CD14-positive monocyte (primary cell): ENCODE data around the gene WLS. TPM values are rescaled to one million over a fixed set of nuclear protein-coding genes. Genes with fewer than 3 reads are reported as not detected.

Experiments
- DNase-seq, 3 donors: peaks; one replicate each; pipeline ENCODE4 v3.0.0-alpha.2; 2011 to 2022
- H2AFZ ChIP-seq: 2 replicates; pipeline ENCODE4 v1.6.0; 2012; ENCODE audit warnings: mild to moderate bottlenecking, low read depth, low read length, inconsistent platforms; ENCODE audit not compliant: insufficient read depth, poor library complexity, severe bottlenecking
- H3K27ac ChIP-seq, 2 donors: 1 replicate in 1 of 2; 2 replicates in 1 of 2; pipeline ENCODE4 v1.5.1; 2012 to 2013; ENCODE audit warnings: low read length in 2 of 2, control low read depth in 1 of 2, inconsistent platforms in 1 of 2, low read depth in 1 of 2, mild to moderate bottlenecking in 1 of 2
- H3K27me3 ChIP-seq, 2 donors: one replicate each; pipeline versions ENCODE4 v1.6.0 to v1.6.1; 2011 to 2013; ENCODE audit warnings: low read length in 2 of 2; ENCODE audit not compliant: control insufficient read depth in 2 of 2, insufficient read depth in 2 of 2
- H3K36me3 ChIP-seq, 2 donors: replicated peaks in 1 of 2; 1 replicate in 1 of 2; 2 replicates in 1 of 2; pipeline versions ENCODE4 v1.5.1 to v1.6.1; 2012 to 2013; ENCODE audit warnings: low read length in 2 of 2, control low read depth in 1 of 2, inconsistent platforms in 1 of 2, mild to moderate bottlenecking in 1 of 2; ENCODE audit not compliant: insufficient read depth in 2 of 2, control insufficient read depth in 1 of 2
- H3K4me1 ChIP-seq, 2 donors: 1 replicate in 1 of 2; 2 replicates in 1 of 2; pipeline versions ENCODE4 v1.5.1 to v1.6.1; 2012 to 2013; ENCODE audit warnings: low read length in 2 of 2, control low read depth in 1 of 2, inconsistent platforms in 1 of 2, mild to moderate bottlenecking in 1 of 2, moderate library complexity in 1 of 2; ENCODE audit not compliant: insufficient read depth in 2 of 2, control insufficient read depth in 1 of 2
- H3K4me2 ChIP-seq: replicated peaks from 2 replicates; pipeline ENCODE3; 2012; ENCODE audit warnings: low read length, moderate library complexity, mild to moderate bottlenecking; ENCODE audit not compliant: poor library complexity, severe bottlenecking; ENCODE audit errors: extremely low read depth
- H3K4me3 ChIP-seq, 3 experiments: fragments of 200-600 bp in 1 of 3; sonication (generic) in 1 of 3; replicated peaks in 1 of 3; 1 replicate in 2 of 3; 2 replicates in 1 of 3; pipeline ENCODE4 v1.5.1; 2011 to 2013; ENCODE audit warnings: low read length in 3 of 3, mild to moderate bottlenecking in 3 of 3, control low read depth in 2 of 3, low read depth in 2 of 3, inconsistent platforms in 1 of 3, moderate library complexity in 1 of 3
- H3K79me2 ChIP-seq: 2 replicates; pipeline ENCODE4 v1.6.0; 2012; ENCODE audit warnings: mild to moderate bottlenecking, control low read depth, inconsistent platforms, low read length, moderate library complexity; ENCODE audit not compliant: insufficient read depth
- H3K9ac ChIP-seq: 2 replicates; pipeline ENCODE4 v1.6.0; 2017; ENCODE audit warnings: low read length, mild to moderate bottlenecking; ENCODE audit not compliant: insufficient read depth, poor library complexity, severe bottlenecking
- H3K9me3 ChIP-seq, 2 donors: replicated peaks in 1 of 2; 1 replicate in 1 of 2; 2 replicates in 1 of 2; pipeline versions ENCODE4 v1.5.1 to v1.6.1; 2012 to 2013; ENCODE audit warnings: low read length in 2 of 2, control low read depth in 1 of 2; ENCODE audit not compliant: control insufficient read depth in 1 of 2, insufficient read depth in 1 of 2
- H4K20me1 ChIP-seq: 2 replicates; pipeline ENCODE4 v1.6.0; 2012; ENCODE audit warnings: mild to moderate bottlenecking, low read length, control low read depth, moderate library complexity; ENCODE audit not compliant: insufficient read depth
- H3K27ac Mint-ChIP-seq, 7 donors: one replicate each; pipeline ENCODE4 v1.8.0; 2020; ENCODE audit warnings: mild to moderate bottlenecking in 7 of 7, mixed read lengths in 7 of 7, moderate library complexity in 6 of 7, inconsistent platforms in 2 of 7
- H3K27me3 Mint-ChIP-seq, 3 donors: one replicate each; pipeline ENCODE4 v1.8.0; 2021 to 2022; ENCODE audit warnings: low read depth in 3 of 3, mild to moderate bottlenecking in 3 of 3, mixed read lengths in 3 of 3, moderate library complexity in 3 of 3, inconsistent platforms in 1 of 3
- H3K36me3 Mint-ChIP-seq, 2 donors: one replicate each; pipeline ENCODE4 v1.8.0; 2020; ENCODE audit warnings: mixed read lengths in 2 of 2, inconsistent platforms in 1 of 2, mild to moderate bottlenecking in 1 of 2
- H3K4me1 Mint-ChIP-seq: one replicate; pipeline ENCODE4 v1.8.0; 2020; ENCODE audit warnings: mild to moderate bottlenecking, mixed read lengths
- H3K4me3 Mint-ChIP-seq, 2 donors: one replicate each; pipeline ENCODE4 v1.8.0; 2020; ENCODE audit warnings: mild to moderate bottlenecking in 2 of 2, mixed read lengths in 2 of 2, moderate library complexity in 1 of 2
- H3K9me3 Mint-ChIP-seq, 7 donors: one replicate each; pipeline ENCODE4 v1.8.0; 2020 to 2022; ENCODE audit warnings: mixed read lengths in 7 of 7, mild to moderate bottlenecking in 6 of 7, moderate library complexity in 6 of 7, inconsistent platforms in 2 of 7
- CTCF ChIP-seq: fragments of 200-600 bp; IDR thresholded peaks from one replicate; pipeline ENCODE4 v1.8.0; 2022; ENCODE audit warnings: antibody characterized with exemption, mild to moderate bottlenecking
- WGBS: methylation state at CpG from one replicate; pipeline ENCODE4 v1.1.5; 2013; ENCODE audit warnings: missing lambda C conversion rate; ENCODE audit not compliant: insufficient coverage; 5-methylcytosine and 5-hydroxymethylcytosine counted together
- intact Hi-C, 2 donors: fragments of 100-400 bp; cut with micrococcal nuclease; formaldehyde crosslinking; loops; one replicate each; pipeline versions ENCODE4 v1.15.0 to v1.15.1; 2023
- polyA minus RNA-seq: library from RNA; depleted of rRNA, polyadenylated mRNA; stranded (reverse); fragments of >200 nt; gene quantifications from 2 replicates; pipeline ENCODE4 v1.2.3, GENCODE V29; 2012
- polyA plus RNA-seq, 3 donors: library from polyadenylated mRNA; depleted of rRNA in 1 of 3; unstranded in 2 of 3; stranded (reverse) in 1 of 3; fragments of 300-500 nt in 2 of 3; fragments of >200 nt in 1 of 3; fragmentation: Illumina TruSeq in 2 of 3; gene quantifications; 1 replicate in 2 of 3; 2 replicates in 1 of 3; pipeline ENCODE4 v1.2.3, GENCODE V29; 2012 to 2021
- total RNA-seq, 12 experiments: library from RNA in 1 of 12; stranded (reverse) in 1 of 12; fragments of 120-200 nt in 1 of 12; gene quantifications; one replicate each; pipeline ENCODE4 v1.2.4 and lab custom pipeline; 2013 to 2026; ENCODE audit warnings: mixed read lengths in 6 of 12, inconsistent platforms in 1 of 12

Gene WLS
- total RNA-seq (2013): 30.1 TPM
- polyA plus RNA-seq: 10 to 100 TPM; 29.8 to 46.3 (median 34.6) TPM
- polyA minus RNA-seq: 15.5 and 19.8 TPM in 2 replicates
- 5.6 to 35.2 (median 25.0) reads per million in 11 experiments for total RNA-seq (lab: John Stamatoyannopoulos, UW)

GRCh38 chr1:68232289-68233148, at the start of gene WLS:
WLS (minus strand) TSS chr1:68232523; CDS start chr1:68232299, 224 bp downstream.
- Histone ChIP-seq H3K4me1 (peaks cover 26 to 31% of the 10 kb centered on the region in 2 donors), H2AFZ (peak within 1 kb of the TSS; percentile 67), H3K9ac (peak within 1 kb of the TSS; percentile 53), H3K79me2 (peaks cover 14% of the 10 kb centered on the region), H4K20me1 (peaks cover 12% of the 10 kb centered on the region), H3K4me2 (peak within 1 kb of the TSS; percentile 81), H3K27ac (peak within 1 kb of the TSS; percentile 10 to 58), H3K4me3 (peak within 1 kb of the TSS; percentile 66 to 79 (median 79)), H3K36me3 (no peaks in the 10 kb centered on the region), H3K9me3 (no peaks in the 10 kb centered on the region), H3K27me3 (peaks cover 19 to 48% of the 10 kb centered on the region in 2 donors)
- 1% methylated on average over 30 of the region's 42 CpGs for WGBS
- Mint-ChIP-seq H3K4me3 (peak within 1 kb of the TSS; percentile 97 to 98), H3K36me3 (peaks cover 6 to 12% of the 10 kb centered on the region in 2 donors), H3K4me1 (peaks cover 41% of the 10 kb centered on the region), H3K9me3 (peaks cover 0 to 5% (median 0%) of the 10 kb centered on the region in 7 donors), H3K27ac (peak within 1 kb of the TSS; percentile 4 to 90 (median 79)), H3K27me3 (peaks cover 51 to 54% (median 53%) of the 10 kb centered on the region in 3 donors)
- peak; percentile 43 to 71 (median 66) for DNase-seq
- no peak for TF ChIP-seq CTCF
- intact Hi-C loops: no loop called here

- peaks cover 6% of the 10 kb centered on the region for H3K4me1 Mint-ChIP-seq
- Histone ChIP-seq H3K4me1 (peaks cover 4% of the 10 kb centered on the region in 2 donors), H3K9ac (no peak overlapping the region), H3K27me3 (no peaks in the 10 kb centered on the region), H4K20me1 (no peaks in the 10 kb centered on the region), H3K27ac (no peak overlapping the region), H3K36me3 (no peaks in the 10 kb centered on the region), H2AFZ (no peak overlapping the region), H3K4me3 (no peak overlapping the region), H3K79me2 (no peaks in the 10 kb centered on the region), H3K9me3 (no peaks in the 10 kb centered on the region), H3K4me2 (no peak overlapping the region)
- no peaks in the 10 kb centered on the region for H3K9me3 Mint-ChIP-seq
- H3K36me3 Mint-ChIP-seq: no peaks in the 10 kb centered on the region
- H3K27ac Mint-ChIP-seq: no peak overlapping the region
- no peak for TF ChIP-seq CTCF
- no peak for DNase-seq
- no CpG with 5 or more reads among the region's 1 CpG for WGBS
- intact Hi-C loops: no loop called here
- no peak overlapping the region for H3K4me3 Mint-ChIP-seq
- peaks cover 0 to 2% (median 1%) of the 10 kb centered on the region in 3 donors for H3K27me3 Mint-ChIP-seq
These were observed 48.0 kb upstream of the WLS start for GRCh38 chr1:68280286-68280685.
